GM12872 (cell line): ENCODE measurements around the gene VPS50.

Experiments used
- CTCF ChIP-seq: IDR thresholded peaks from 3 replicates; pipeline ENCODE4 v1.5.1; 2011; ENCODE audit warnings: low read depth, mild to moderate bottlenecking, low read length, moderate library complexity; ENCODE audit not compliant: insufficient read depth

Gene VPS50

DNA sequence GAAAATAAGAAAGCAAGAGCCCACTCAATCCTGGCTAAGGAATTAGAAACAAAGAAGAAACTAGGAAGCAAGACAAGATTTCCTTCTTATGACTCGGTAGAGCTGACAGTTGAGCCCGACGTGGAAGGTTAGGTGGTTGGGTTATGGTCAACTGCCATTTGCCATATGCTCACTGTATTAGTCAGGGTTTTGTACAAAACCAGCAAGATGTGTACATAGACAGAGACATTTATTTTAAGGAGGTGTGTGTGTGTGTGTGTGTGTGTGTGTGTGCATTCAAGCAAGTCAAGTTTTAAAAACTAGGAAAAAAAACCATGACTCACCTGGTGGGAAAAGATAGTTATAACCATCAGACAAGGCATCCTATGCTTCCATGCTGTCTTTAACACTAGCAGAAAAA, 158.5 kb downstream of the VPS50 start:
- no peak for TF ChIP-seq CTCF

GRCh38 chr7:93392984-93393383, 160.8 kb downstream of the VPS50 start:
- TF ChIP-seq CTCF, result no peak

- TF ChIP-seq CTCF, result no peak
Measured at GRCh38 chr7:93399642-93400041, 167.5 kb downstream of the VPS50 start.

GRCh38 chr7:93402944-93403343, 170.8 kb downstream of the VPS50 start:
- TF ChIP-seq CTCF, result no peak

GRCh38 chr7:93407239-93407638, 175.1 kb downstream of the VPS50 start:
- TF ChIP-seq CTCF, result no peak

DNA sequence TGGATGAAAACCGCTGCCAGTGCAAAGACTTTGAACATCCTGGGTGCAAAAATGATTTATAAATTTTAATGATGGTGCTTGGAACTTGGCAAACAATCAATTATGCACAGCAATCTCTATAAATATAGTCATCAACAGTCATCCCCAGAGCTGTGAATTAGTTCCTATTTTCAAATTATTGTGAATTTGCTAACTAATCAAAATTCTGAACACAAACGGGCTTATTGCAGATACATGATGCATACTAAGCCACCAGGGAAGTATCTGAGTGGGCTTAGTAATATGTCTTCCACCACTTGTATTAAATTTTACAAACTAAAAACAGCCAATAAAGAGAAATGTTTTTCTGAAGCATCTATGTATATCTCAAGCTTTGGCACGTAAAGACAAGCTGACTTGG, 177.2 kb downstream of the VPS50 start:
- no peak for TF ChIP-seq CTCF
